ENCODE measurements around the gene TMEM175.
A peak's percentile ranks its signal among the peaks of the same experiment; 100 is the strongest.

The TMEM175 gene, protein sequence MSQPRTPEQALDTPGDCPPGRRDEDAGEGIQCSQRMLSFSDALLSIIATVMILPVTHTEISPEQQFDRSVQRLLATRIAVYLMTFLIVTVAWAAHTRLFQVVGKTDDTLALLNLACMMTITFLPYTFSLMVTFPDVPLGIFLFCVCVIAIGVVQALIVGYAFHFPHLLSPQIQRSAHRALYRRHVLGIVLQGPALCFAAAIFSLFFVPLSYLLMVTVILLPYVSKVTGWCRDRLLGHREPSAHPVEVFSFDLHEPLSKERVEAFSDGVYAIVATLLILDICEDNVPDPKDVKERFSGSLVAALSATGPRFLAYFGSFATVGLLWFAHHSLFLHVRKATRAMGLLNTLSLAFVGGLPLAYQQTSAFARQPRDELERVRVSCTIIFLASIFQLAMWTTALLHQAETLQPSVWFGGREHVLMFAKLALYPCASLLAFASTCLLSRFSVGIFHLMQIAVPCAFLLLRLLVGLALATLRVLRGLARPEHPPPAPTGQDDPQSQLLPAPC

GRCh38 chr4:931960-932712, at the start of gene TMEM175, which contains the start of gene GAK:
TMEM175 (plus strand) TSS chr4:932460; CDS start chr4:947740, 15,280 bp downstream.
GAK (minus strand) TSS chr4:932316; CDS start chr4:932187, 129 bp downstream.
- DNase-seq (ENCODE audit: extremely low spot score) = peak; percentile 98
- TF ChIP-seq, protein P1, sequence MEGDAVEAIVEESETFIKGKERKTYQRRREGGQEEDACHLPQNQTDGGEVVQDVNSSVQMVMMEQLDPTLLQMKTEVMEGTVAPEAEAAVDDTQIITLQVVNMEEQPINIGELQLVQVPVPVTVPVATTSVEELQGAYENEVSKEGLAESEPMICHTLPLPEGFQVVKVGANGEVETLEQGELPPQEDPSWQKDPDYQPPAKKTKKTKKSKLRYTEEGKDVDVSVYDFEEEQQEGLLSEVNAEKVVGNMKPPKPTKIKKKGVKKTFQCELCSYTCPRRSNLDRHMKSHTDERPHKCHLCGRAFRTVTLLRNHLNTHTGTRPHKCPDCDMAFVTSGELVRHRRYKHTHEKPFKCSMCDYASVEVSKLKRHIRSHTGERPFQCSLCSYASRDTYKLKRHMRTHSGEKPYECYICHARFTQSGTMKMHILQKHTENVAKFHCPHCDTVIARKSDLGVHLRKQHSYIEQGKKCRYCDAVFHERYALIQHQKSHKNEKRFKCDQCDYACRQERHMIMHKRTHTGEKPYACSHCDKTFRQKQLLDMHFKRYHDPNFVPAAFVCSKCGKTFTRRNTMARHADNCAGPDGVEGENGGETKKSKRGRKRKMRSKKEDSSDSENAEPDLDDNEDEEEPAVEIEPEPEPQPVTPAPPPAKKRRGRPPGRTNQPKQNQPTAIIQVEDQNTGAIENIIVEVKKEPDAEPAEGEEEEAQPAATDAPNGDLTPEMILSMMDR (IDR thresholded peaks at IDR 0.05; ENCODE audit: control extremely low read depth, extremely low read depth, low read depth, missing control alignments) = peak; percentile 1
- ChIA-PET CTCF (interaction anchor here (0.7 to 1.3 kb wide), 5 partner anchors 8 to 424 kb away, joined by 3 to 6 read pairs (median 3); no protein-coding TSS in a partner anchor), POLR2A (interaction anchor here (1.0 kb wide), 1 partner anchor 8 kb away, joined by 7 read pairs; no protein-coding TSS in a partner anchor)

DNA sequence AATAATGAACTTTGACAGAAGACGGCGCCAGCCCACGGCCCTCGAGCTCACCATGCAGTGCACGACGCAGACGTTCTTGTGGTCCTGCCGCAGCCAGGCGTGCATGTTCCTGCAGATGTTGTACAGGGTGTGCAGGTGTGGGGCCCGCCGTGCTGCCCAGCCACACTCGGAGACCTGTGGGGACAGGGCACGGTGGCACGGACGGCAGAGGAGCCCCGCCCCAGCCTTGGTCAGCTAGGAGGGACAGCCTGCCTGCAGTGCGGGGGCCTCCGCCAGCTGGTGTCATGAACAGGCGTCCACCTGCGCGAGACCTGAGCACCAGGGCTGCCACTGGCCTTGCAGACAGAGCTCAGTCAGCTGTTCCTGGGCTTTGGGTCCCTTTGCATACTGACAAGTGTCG, 49.6 kb upstream of the TMEM175 start:
- CTCF ChIA-PET = interaction anchor here (0.9 to 1.7 kb wide), 2 partner anchors 9 to 15 kb away, joined by 3 to 4 read pairs; no protein-coding TSS in a partner anchor
- POLR2A ChIA-PET = no interaction called here
- no peak for DNase-seq (ENCODE audit: extremely low spot score)
- TF ChIP-seq, protein P1 (IDR thresholded peaks at IDR 0.05; ENCODE audit: control extremely low read depth, extremely low read depth, low read depth, missing control alignments) = no peak

- ChIA-PET CTCF (interaction anchor here (0.9 to 1.7 kb wide), 2 partner anchors 10 to 14 kb away, joined by 3 to 4 read pairs; no protein-coding TSS in a partner anchor), POLR2A (no interaction called here)
- TF ChIP-seq, protein P1 (IDR thresholded peaks at IDR 0.05; ENCODE audit: control extremely low read depth, extremely low read depth, low read depth, missing control alignments) = no peak
- DNase-seq (ENCODE audit: extremely low spot score) = no peak
These were observed 48.7 kb upstream of the TMEM175 start for GRCh38 chr4:883377-884095.

DNA sequence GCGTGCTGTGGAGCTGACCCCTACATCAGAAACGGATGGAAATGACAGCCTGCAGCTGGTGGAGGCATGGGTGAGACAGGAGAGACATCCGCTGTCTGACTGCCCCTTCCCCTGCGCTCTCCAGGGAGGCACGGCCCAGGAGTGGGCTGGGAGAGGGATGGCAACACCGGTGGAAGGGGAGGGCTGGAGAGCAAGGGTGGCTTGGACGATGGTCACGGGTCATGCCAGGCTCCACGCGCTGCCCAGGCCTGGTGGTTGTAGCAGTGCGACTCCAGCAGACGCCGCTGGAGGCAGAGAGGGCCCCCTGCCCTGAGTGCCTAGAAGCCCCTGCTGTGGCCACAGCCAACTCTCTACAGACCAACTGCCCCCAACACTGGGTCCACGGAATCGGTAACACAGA, 48.0 kb upstream of the TMEM175 start:
- POLR2A ChIA-PET = no interaction called here
- no peak for DNase-seq (ENCODE audit: extremely low spot score)
- TF ChIP-seq, protein P1 (IDR thresholded peaks at IDR 0.05; ENCODE audit: control extremely low read depth, extremely low read depth, low read depth, missing control alignments) = no peak
- CTCF ChIA-PET = no interaction called here

- POLR2A ChIA-PET = no interaction called here
- no peak for DNase-seq (ENCODE audit: extremely low spot score)
- TF ChIP-seq, protein P1 (IDR thresholded peaks at IDR 0.05; ENCODE audit: control extremely low read depth, extremely low read depth, low read depth, missing control alignments) = no peak
- CTCF ChIA-PET = no interaction called here
These were observed 47.4 kb upstream of the TMEM175 start for GRCh38 chr4:884896-885295.

GRCh38 chr4:885353-885752, 46.9 kb upstream of the TMEM175 start:
- CTCF ChIA-PET = no interaction called here

More at GRCh38 chr4:885353-885752, 46.9 kb upstream of the TMEM175 start:
- POLR2A ChIA-PET = no interaction called here
- DNase-seq (ENCODE audit: extremely low spot score) = no peak
- TF ChIP-seq, protein P1 (IDR thresholded peaks at IDR 0.05; ENCODE audit: control extremely low read depth, extremely low read depth, low read depth, missing control alignments) = no peak
